Measurements from ENCODE around the gene SELENOV.

DNA sequence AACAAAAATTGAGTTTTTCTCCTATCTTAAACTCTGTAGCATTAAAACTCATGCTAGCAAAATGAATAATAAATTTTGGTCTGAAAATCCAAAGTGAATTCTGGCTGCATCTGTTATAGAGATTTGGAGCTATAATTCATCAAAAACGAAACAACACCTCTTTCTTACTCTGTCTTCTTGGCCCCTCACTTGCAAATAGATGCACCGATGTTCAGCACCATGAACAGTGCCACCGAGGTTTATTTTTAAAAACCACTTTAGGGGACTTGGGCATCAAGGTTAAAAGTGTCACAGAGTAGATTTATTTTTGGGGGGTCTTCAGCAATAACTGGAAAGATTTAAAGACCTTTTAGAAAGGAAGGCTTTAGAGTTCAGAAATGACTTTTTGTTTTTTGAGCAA lies 51.1 kb downstream of the SELENOV start:
- TF ChIP-seq CTCF (IDR thresholded peaks at IDR 0.05) = no peak
- no peak for TF ChIP-seq EP300 (IDR thresholded peaks at IDR 0.05)
- TF ChIP-seq POLR2AphosphoS5 (IDR thresholded peaks at IDR 0.05) = no peak
- TF ChIP-seq POLR2A (IDR thresholded peaks at IDR 0.05) = no peak
